ENCODE data around the gene BORCS5.
"Not testable (repeated sequence)": the region's sequence is repeated elsewhere in the genome, so short reads cannot be mapped to it uniquely, and the experiment has no call there.

Gene BORCS5

GRCh38 chr12:12471982-12472961, 115.4 kb downstream of the BORCS5 start:
- not testable (repeated sequence) for H3K27me3 ChIP-seq (ENCODE audit: control insufficient read depth, insufficient read depth, low read length); H3K4me3 ChIP-seq (ENCODE audit: low read depth, low read length); H3K4me1 ChIP-seq (ENCODE audit: control insufficient read depth, insufficient read depth, low read length); H3K9ac ChIP-seq (ENCODE audit: low read depth, low read length); H3K9me3 ChIP-seq (ENCODE audit: control insufficient read depth, insufficient read depth, low read length)
- peaks cover 14% of the 10 kb centered on the region for H3K36me3 ChIP-seq (ENCODE audit: control insufficient read depth, insufficient read depth, low read length)

- H3K9ac ChIP-seq (ENCODE audit: low read depth, low read length), result no peak overlapping the region
- peaks cover 18% of the 10 kb centered on the region for H3K36me3 ChIP-seq (ENCODE audit: control insufficient read depth, insufficient read depth, low read length)
- no peaks in the 10 kb centered on the region for H3K27me3 ChIP-seq (ENCODE audit: control insufficient read depth, insufficient read depth, low read length)
- H3K4me3 ChIP-seq (ENCODE audit: low read depth, low read length), result no peak overlapping the region
- no peaks in the 10 kb centered on the region for H3K4me1 ChIP-seq (ENCODE audit: control insufficient read depth, insufficient read depth, low read length)
- H3K9me3 ChIP-seq (ENCODE audit: control insufficient read depth, insufficient read depth, low read length), result no peaks in the 10 kb centered on the region
Observed at GRCh38 chr12:12473223-12473622, 116.3 kb downstream of the BORCS5 start.

- Histone ChIP-seq H3K4me1 (ENCODE audit: control insufficient read depth, insufficient read depth, low read length) (no peaks in the 10 kb centered on the region), H3K9me3 (ENCODE audit: control insufficient read depth, insufficient read depth, low read length) (no peaks in the 10 kb centered on the region), H3K27me3 (ENCODE audit: control insufficient read depth, insufficient read depth, low read length) (no peaks in the 10 kb centered on the region), H3K36me3 (ENCODE audit: control insufficient read depth, insufficient read depth, low read length) (peaks cover 18% of the 10 kb centered on the region), H3K9ac (ENCODE audit: low read depth, low read length) (no peak overlapping the region), H3K4me3 (ENCODE audit: low read depth, low read length) (no peak overlapping the region)
Observed at GRCh38 chr12:12474471-12474928, 117.6 kb downstream of the BORCS5 start.

- H3K4me3 ChIP-seq (ENCODE audit: low read depth, low read length), result no peak overlapping the region
- no peak overlapping the region for H3K9ac ChIP-seq (ENCODE audit: low read depth, low read length)
Observed at GRCh38 chr12:12474931-12475795, 118.3 kb downstream of the BORCS5 start.

DNA sequence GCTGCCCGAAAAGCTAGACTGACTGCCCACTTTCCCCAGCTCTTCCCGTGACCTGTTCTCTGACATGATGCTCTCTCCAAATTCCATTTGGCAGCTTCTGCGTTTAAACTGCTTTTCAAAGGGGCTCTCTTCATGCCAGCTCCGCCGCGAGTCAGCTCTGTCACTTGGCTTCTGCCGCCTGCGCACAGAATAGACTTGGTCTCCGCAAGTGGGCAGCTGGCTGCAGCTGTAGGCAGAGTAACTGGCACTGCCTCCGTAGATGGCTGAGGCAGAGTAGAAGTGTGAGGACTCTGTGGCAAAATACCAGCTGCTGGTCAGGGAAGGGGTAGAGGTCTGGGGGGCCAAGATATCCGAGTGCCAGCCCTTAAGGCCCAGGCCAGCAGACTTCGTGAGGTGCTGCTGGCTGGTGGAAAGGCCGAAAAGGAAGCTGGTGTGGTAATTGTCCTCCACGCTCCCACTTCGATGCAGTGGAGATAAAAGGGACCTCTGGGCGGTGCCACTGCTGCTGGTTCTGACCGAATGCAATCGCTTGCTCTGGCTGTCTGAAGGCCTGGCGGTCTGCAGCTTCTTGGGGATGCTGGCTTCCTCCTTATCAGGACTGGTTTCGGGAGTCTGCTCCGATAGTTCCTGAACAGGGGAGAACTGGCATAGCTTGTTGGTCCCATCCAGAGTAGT, 120.1 kb downstream of the BORCS5 start:
- Histone ChIP-seq H3K9ac (ENCODE audit: low read depth, low read length) (no peak overlapping the region), H3K4me3 (ENCODE audit: low read depth, low read length) (no peak overlapping the region), H3K27me3 (ENCODE audit: control insufficient read depth, insufficient read depth, low read length) (no peaks in the 10 kb centered on the region), H3K9me3 (ENCODE audit: control insufficient read depth, insufficient read depth, low read length) (no peaks in the 10 kb centered on the region), H3K36me3 (ENCODE audit: control insufficient read depth, insufficient read depth, low read length) (peaks cover 21% of the 10 kb centered on the region), H3K4me1 (ENCODE audit: control insufficient read depth, insufficient read depth, low read length) (no peaks in the 10 kb centered on the region)

More at GRCh38 chr12:12474931-12475795, 118.3 kb downstream of the BORCS5 start:
- Histone ChIP-seq H3K27me3 (ENCODE audit: control insufficient read depth, insufficient read depth, low read length) (no peaks in the 10 kb centered on the region), H3K36me3 (ENCODE audit: control insufficient read depth, insufficient read depth, low read length) (peaks cover 18% of the 10 kb centered on the region), H3K4me1 (ENCODE audit: control insufficient read depth, insufficient read depth, low read length) (no peaks in the 10 kb centered on the region), H3K9me3 (ENCODE audit: control insufficient read depth, insufficient read depth, low read length) (no peaks in the 10 kb centered on the region)

GRCh38 chr12:12477532-12477890, 120.6 kb downstream of the BORCS5 start:
- H3K4me3 ChIP-seq (ENCODE audit: low read depth, low read length), result no peak overlapping the region
- no peaks in the 10 kb centered on the region for H3K27me3 ChIP-seq (ENCODE audit: control insufficient read depth, insufficient read depth, low read length)
- H3K4me1 ChIP-seq (ENCODE audit: control insufficient read depth, insufficient read depth, low read length), result no peaks in the 10 kb centered on the region
- H3K9me3 ChIP-seq (ENCODE audit: control insufficient read depth, insufficient read depth, low read length), result no peaks in the 10 kb centered on the region
- peaks cover 21% of the 10 kb centered on the region for H3K36me3 ChIP-seq (ENCODE audit: control insufficient read depth, insufficient read depth, low read length)
- H3K9ac ChIP-seq (ENCODE audit: low read depth, low read length), result no peak overlapping the region

DNA sequence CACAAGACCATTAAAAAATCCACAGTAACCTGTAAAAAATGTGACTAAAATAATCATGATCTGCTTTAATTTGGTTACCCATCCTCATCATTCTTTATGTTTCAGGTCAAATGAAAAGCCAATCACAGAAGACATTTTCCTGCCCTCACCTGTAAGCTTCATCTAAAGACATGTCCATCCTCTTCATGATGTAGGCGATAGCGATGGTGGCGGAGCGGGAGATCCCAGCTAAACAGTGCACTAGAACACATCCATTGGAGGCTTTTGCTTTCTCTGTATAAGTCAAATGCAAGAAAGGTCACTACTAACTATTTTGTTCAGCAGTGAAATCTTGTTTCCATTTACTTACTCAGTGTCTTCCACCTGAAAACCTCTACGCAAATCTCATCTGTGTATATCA, 123.2 kb downstream of the BORCS5 start:
- Histone ChIP-seq H3K9ac (ENCODE audit: low read depth, low read length) (no peak overlapping the region), H3K9me3 (ENCODE audit: control insufficient read depth, insufficient read depth, low read length) (no peaks in the 10 kb centered on the region), H3K4me1 (ENCODE audit: control insufficient read depth, insufficient read depth, low read length) (no peaks in the 10 kb centered on the region), H3K27me3 (ENCODE audit: control insufficient read depth, insufficient read depth, low read length) (no peaks in the 10 kb centered on the region), H3K4me3 (ENCODE audit: low read depth, low read length) (no peak overlapping the region), H3K36me3 (ENCODE audit: control insufficient read depth, insufficient read depth, low read length) (peaks cover 18% of the 10 kb centered on the region)

DNA sequence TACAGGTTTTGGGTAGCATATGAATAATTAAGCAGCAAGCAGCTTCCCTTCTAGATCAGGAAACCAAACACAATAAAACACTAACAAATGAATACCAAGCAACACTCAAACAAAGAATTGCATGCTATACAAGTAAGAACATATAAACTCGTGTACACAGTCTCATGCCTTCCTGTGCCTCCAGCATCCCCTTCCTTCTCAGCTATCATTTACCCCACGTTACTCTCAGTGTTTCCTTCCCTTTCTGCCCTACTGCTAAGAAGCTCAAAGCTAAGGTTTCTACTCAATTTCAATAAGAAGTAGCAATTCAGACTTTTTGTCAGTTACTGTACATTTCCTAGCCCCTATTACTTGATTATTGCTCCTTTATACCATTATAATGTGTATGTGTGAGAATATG, 124.8 kb downstream of the BORCS5 start:
- peaks cover 16% of the 10 kb centered on the region for H3K36me3 ChIP-seq (ENCODE audit: control insufficient read depth, insufficient read depth, low read length)

DNA sequence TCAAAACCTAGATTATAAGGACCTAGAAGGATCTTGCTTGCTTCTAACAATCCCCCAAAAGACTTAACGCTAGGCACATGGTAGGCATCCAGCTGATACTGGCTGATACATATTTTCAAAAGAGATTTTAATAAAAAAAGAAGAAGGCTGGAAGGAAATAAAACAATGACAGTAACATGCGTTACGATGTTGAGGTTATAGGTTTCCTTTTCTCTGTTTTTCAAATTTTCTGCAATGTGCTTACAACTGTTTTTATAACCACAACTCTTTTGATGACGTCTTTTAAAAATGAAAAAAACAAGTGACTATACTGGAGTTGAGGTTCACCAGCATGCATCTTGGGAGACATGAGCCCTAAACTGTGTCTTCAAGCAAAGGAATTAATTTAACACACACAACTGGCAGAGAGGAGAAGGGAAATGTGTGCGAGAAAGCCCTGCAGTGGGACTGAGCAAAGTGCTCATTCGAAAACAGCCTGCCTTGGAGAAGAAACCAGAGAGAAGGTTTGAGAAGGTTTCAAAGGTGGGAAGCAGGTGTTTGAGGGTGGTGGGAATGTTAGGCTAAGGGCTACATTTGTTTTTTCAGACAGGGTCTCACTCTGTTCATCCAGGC, 125.4 kb downstream of the BORCS5 start:
- H3K9ac ChIP-seq (ENCODE audit: low read depth, low read length), result no peak overlapping the region
- no peaks in the 10 kb centered on the region for H3K27me3 ChIP-seq (ENCODE audit: control insufficient read depth, insufficient read depth, low read length)
- no peak overlapping the region for H3K4me3 ChIP-seq (ENCODE audit: low read depth, low read length)
- H3K36me3 ChIP-seq (ENCODE audit: control insufficient read depth, insufficient read depth, low read length), result peaks cover 10% of the 10 kb centered on the region
- no peaks in the 10 kb centered on the region for H3K9me3 ChIP-seq (ENCODE audit: control insufficient read depth, insufficient read depth, low read length)
- no peaks in the 10 kb centered on the region for H3K4me1 ChIP-seq (ENCODE audit: control insufficient read depth, insufficient read depth, low read length)

More for the DNA sequence above, 124.8 kb downstream of the BORCS5 start:
- Histone ChIP-seq H3K9ac (ENCODE audit: low read depth, low read length) (no peak overlapping the region), H3K27me3 (ENCODE audit: control insufficient read depth, insufficient read depth, low read length) (no peaks in the 10 kb centered on the region), H3K4me1 (ENCODE audit: control insufficient read depth, insufficient read depth, low read length) (no peaks in the 10 kb centered on the region), H3K4me3 (ENCODE audit: low read depth, low read length) (no peak overlapping the region), H3K9me3 (ENCODE audit: control insufficient read depth, insufficient read depth, low read length) (no peaks in the 10 kb centered on the region)

DNA sequence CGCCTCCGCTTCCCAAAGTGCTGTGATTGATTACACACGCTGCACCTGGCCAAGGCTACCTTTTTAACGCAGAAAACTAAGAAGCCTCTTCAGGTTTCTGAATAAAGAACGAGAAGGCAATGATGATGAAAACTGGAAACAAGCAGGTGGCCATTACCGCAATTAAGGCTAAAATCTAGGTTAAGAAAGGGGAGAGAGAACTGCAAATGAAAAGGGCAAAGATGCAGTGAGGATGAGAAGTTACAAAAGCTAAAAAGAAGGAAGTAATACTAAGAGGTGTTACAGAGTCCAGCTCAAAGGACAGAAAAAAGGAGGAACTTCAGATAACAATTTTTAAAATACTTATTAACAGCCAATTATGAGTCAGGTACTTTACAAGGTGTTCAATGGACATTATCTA, 126.1 kb downstream of the BORCS5 start:
- no peak overlapping the region for H3K9ac ChIP-seq (ENCODE audit: low read depth, low read length)
- H3K9me3 ChIP-seq (ENCODE audit: control insufficient read depth, insufficient read depth, low read length), result no peaks in the 10 kb centered on the region
- no peaks in the 10 kb centered on the region for H3K4me1 ChIP-seq (ENCODE audit: control insufficient read depth, insufficient read depth, low read length)
- peaks cover 5% of the 10 kb centered on the region for H3K36me3 ChIP-seq (ENCODE audit: control insufficient read depth, insufficient read depth, low read length)
- no peaks in the 10 kb centered on the region for H3K27me3 ChIP-seq (ENCODE audit: control insufficient read depth, insufficient read depth, low read length)
- H3K4me3 ChIP-seq (ENCODE audit: low read depth, low read length), result no peak overlapping the region

- peaks cover 5% of the 10 kb centered on the region for H3K36me3 ChIP-seq (ENCODE audit: control insufficient read depth, insufficient read depth, low read length)
- H3K9me3 ChIP-seq (ENCODE audit: control insufficient read depth, insufficient read depth, low read length), result no peaks in the 10 kb centered on the region
- H3K4me1 ChIP-seq (ENCODE audit: control insufficient read depth, insufficient read depth, low read length), result no peaks in the 10 kb centered on the region
- H3K27me3 ChIP-seq (ENCODE audit: control insufficient read depth, insufficient read depth, low read length), result no peaks in the 10 kb centered on the region
- no peak overlapping the region for H3K4me3 ChIP-seq (ENCODE audit: low read depth, low read length)
- no peak overlapping the region for H3K9ac ChIP-seq (ENCODE audit: low read depth, low read length)
Observed at GRCh38 chr12:12483438-12483837, 126.6 kb downstream of the BORCS5 start.

Measured in iPS-15b (cell line).